ENCODE measurements around the gene MAP7D2.

GRCh38 chrX:19975845-19976244 is 140.9 kb downstream of the MAP7D2 start:
- TF ChIP-seq CTCF (conservative IDR thresholded peaks at IDR 0.05 in 1 of 2, IDR thresholded peaks at IDR 0.05 in 1 of 2; ENCODE audit: extremely low read depth in 1 of 2, insufficient read depth in 1 of 2, low read depth in 1 of 2, low read length in 2 of 2) (no peak), EZH2 (IDR thresholded peaks at IDR 0.05; ENCODE audit: borderline replicate concordance, low read length) (no peak)

Data from mammary epithelial cell (primary cell).